T1000 (cell line): Measurements from ENCODE around the gene KLHL33.

ENCODE experiments used
- DNase-seq: peaks from one replicate; lab custom pipeline; 2025; ENCODE audit warnings: mixed read lengths; lab: John Stamatoyannopoulos, UW

The KLHL33 gene, protein sequence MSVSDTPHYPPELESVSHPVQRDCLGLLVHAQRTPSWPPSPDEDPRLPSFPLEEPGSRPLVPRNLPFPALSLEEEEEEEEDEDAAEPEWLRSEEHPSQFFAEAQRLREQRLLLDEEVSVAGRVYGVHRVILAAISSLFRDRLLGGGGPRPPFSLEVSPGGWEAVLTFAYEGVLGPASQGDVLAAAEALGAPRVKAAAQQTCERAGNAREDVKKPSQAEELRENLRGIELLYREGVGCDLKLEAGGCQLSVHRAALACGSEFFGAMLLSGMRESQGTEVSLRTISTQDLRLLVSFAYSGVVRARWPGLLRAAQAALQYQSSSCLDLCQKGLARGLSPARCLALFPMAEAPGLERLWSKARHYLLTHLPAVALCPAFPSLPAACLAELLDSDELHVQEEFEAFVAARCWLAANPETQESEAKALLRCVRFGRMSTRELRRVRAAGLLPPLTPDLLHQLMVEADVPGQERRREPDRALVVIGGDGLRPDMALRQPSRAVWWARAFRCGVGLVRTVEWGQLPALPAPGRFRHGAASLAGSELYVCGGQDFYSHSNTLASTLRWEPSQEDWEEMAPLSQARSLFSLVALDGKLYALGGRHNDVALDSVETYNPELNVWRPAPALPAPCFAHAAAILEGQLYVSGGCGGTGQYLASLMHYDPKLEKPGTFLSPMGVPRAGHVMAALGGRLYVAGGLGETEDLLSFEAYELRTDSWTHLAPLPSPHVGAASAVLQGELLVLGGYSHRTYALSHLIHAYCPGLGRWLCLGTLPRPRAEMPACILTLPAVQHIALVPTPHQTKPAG

DNA sequence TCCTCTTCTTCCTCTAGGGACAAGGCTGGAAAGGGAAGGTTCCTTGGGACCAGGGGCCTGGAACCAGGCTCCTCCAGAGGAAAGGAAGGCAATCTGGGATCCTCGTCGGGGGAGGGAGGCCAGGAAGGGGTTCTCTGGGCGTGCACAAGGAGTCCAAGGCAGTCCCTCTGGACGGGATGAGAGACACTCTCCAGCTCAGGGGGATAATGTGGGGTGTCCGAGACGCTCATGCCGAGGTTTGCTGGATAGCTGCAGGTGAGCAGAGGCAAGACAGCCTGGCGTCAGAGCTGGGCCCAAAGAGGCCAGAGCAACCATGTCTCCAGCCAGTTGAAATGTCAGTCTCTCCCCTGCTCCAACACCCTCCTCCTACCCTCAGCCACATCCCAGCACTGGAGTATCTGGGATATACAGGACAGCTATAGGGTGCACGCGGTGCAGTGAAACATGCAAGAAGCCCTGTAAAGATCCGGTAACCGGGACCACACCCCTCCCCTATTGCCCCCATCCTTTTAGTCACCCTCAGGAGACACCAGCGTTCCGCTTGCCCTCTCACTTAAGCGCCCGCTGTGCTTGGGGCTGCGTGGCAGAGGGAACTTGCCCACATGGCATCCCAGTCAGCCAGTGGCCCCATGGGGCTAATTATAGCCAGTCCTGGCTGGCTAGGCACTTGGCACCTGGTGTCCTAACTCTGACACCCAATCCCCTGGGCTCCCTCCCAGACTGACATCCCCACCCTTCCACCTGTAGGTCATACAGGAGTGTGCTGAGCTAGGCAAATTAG is at the start of gene KLHL33:
TSS of gene KLHL33 (minus strand) at position 585 of the 781 bp plus-strand sequence. CDS start at position 230, 355 bp downstream.
- no peak for DNase-seq

DNA sequence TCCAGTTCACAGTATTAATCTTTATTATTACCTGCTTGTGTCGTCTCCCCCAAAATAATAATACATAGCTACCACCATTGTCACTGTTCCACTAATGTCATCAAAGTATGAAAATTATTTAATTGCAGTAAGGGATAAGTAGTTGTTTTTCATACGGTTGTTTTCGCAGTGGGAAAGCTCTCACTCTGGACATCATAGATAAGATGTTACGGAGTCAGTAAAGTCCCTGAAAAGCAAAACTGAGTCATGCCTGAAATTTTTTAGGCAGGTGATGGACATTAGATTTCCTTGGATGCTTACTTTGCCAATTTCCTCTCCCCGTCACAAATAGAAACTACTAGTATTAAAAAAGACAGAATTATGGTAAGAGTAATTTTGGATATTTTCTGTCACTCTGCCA is 46.4 kb upstream of the KLHL33 start:
- DNase-seq = no peak

DNA sequence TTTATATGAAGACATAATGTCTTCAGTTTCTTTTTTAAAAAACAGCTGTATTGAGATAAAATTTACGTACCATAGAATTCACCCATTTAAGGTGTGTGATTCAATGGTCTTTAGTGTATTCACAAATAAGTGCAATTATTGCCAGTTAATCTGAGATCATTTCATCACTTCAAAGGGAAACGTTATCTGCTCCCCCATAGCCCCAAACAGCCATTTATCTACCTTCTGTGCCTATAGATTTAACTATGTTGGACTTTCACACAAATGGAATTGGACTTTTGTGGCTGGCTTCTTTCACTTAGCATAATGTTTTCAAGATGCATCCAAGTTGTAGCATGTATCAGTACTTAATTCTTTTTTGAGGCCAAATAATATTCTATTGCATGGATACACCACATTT is 42.9 kb upstream of the KLHL33 start:
- DNase-seq = no peak

DNA sequence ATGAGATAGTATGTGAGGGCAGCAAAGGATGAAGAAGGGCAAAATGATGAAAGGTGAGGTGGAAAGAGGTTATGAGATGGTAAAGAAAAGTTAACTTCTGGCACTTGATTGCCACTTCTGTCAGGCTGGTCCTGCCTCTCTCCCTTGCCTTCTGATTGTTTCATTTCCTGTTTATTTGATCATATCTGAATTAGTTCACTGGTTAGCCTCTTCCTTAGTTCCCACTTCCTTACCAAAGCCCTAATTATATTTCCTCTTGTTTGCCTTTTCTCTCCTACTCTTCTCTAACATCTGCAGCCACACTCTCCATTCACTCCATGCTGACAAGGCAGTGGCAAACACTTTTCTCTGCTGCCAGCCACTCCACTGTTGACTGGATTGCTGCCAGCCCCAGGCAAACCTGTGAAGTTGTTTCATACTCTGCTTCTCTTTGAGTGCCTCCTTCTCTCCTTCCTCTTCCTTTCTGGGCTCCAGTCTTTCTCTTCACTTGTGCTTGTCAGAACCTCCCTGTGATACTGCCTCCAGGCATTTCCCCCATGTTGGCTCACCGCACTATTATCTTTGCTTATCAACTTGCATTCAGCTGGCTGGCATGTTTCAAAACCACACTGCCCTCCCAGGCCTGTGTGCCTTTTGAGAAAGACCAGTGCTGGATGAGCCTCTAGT is 41.4 kb upstream of the KLHL33 start:
- DNase-seq = peak; percentile 47

DNA sequence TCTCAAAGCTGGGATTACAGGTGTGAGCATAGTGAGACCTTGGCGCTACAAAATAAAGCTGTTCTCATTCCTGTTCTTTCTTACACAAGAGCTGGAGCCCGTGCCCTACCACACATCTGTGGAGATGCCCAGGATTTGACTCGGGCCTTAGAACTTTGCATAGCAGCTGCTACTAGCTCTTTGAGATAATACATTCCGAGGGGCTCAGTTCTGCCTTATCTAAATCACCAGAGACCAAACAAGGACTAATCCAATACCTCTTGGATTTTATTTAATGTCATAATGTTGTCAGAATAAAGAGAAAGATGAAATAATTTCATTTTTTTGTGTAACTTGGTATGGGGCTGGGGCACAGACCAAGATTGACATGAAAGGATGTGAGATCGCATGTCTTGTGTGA is 40.8 kb upstream of the KLHL33 start:
- no peak for DNase-seq

DNA sequence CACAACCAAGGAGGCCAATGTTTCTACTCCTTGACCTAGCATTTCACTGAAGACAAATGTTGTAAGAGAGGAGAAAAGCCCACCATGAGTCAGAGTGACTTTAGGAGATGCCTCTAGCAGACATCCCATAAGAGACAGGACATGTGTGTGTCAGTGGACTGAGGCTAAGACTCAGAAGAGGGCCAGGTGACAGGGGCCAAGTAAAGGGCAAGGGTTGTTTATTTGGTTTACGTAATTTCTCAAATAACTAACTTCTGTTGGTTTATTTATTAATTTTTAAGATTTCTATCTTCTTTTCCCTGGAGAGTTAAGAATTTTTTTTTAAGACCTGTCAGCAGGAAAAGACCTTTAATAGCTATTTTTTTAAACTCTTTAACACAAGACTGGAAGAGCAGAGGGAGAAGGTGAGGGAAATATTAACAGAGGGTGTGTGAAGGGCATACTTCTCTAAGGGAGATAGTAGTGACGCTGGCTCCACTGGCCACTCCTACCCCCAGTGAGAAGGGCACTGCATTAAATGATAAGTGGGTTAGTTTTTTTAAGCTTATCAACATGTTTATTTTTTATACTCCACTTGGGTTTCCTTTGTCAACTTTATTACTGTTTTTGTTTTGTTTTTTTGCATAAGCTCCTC is 36.7 kb upstream of the KLHL33 start:
- no peak for DNase-seq

DNA sequence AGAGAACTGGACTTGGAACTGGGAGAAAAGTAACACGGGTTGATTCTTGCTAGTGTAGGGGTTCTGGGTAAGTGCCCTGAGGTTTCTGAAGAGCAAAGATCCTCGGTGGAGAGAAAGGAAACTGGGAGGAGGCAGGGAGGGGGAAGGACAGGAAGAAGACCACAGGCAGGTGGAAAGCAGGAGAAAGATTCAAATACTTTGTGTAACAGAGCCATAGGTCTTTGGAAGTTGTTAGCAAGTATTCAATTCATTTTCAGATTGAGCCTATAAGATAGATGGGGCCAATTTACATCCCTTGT is 34.6 kb upstream of the KLHL33 start:
- no peak for DNase-seq

DNA sequence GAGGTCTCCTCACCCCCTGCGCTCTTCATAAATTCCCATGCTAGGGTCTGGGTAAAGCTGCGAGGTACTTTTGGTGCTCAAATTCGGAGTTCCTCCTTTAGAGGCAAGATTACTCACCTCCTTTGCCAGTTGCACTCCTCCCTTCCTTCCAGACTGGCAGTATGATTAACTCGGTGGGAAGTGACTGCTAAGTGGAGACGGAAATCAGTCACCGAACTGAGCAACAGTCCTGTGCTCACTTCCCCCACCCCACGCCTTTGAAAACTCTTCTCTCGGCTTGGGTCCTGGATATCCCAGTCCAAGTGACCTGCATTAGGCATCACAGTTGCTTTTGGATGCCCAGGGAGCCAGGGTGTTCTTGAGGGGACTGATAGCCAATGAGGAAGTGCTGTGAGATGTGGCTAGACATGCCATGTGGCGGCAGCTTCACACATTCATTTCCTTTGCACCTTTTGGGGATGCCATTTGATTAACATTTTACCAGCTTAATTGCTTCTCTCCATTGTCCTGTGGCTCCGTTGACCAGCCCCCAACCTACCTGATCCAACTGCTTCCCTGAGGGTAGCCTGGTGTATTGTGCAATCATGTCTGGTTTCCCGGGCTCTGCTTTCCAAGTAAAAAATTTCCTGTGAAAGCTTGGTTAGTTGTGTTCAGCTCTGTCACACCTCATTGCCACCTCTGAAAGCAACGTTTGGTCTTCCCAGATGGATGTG is 34.1 kb upstream of the KLHL33 start:
- no peak for DNase-seq

DNA sequence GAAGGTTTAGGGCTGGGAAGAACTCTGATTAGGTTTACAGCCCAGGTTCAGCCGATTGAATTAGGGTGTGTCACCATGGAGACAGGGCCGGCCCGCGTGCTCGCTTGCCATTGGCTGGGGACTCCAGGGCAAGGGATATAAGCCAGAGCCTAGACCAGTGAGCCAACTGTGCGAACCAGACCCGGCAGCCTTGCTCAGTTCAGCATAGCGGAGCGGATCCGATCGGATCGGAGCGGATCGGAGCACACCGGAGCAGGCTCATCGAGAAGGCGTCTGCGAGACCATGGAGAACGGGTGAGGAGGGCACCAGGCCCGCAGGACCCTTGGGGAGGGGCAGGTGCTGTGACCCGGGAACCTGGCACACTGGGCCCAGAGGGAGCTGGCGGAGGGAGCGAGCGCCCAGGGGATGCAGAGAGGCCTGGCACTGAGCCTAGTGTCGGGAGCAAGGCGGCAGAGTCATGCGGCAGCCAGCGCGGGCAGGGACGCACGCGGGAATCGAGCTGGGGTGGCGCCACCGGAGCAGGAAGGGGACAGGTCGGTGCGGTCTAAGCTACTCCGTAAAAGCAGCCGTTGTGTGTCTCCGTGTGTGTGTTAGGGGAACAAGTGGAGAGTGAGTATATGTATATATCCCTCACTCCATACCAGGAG is 33.4 kb upstream of the KLHL33 start, which contains the start of gene PNP:
TSS of gene PNP (plus strand) at position 165 of the 648 bp plus-strand sequence. CDS start at position 284, 119 bp downstream.
- peak; percentile 83 for DNase-seq

DNA sequence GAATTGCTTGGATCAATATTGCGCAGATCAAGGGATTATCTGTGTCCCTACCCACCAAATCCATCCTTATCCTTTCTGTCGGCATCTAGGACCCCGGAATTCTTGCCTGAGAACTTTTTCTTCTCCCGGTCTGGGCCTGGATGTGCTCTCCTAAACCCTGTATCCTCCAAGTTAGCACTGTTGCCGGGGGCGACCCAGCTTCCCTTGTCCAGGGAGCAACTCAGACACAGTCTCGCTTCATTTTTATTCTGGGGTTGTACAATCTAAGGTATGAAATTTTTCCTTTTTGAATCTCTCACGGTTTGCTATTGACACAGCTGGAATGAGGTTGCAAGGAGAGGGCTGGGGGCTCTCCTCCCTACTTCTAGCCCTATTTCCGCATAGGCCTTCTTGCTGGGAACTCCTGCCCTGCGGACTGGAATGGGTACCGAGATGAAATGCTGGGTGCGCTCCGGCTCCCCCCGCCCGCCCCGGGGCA is 32.8 kb upstream of the KLHL33 start:
- no peak for DNase-seq

DNA sequence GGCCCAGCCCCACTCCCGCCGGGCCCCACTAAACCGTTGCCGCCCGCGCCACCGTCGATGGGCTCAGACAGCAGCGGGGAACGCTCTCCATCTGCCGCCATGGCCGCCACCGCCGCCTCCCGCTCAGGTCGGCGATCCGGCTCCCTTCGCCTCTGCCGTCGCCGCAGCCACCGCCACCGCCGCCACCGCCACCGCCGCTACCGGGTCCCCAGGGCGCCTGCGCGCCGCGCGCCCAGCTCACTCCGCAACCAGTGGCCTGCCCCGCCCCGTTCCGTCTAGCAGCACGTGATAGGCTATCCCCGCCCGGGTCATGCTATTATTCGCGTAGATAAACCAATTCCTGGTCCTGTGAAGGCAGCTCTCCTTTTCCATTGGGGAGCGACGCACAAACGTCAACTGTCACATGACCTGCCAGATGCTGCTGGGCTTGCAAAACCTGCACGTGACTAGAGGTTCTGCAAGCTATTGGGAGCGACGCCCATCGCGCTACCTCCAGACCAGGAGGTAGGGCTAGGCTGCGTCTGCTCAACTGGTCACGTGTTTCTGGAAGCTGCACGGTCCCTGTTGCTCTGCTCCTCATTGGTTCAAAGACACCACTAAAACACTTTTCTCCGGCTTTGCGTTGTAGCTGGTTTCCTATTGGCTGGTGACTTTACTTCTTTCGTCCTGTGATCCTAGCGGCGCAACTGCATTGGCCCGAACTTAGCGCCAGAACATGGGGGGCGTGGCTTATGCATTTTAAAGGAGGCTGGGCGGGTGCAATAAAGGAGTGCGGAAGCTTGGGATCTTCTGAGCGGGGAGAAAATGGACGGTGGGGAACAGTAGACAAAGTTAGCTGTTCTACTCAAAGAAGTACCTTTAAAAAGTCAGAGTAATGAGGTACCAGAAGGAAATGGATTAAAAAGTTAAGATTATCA is 25.5 kb upstream of the KLHL33 start, which contains the start of gene PIP4P1:
TSS of gene PIP4P1 (minus strand) at position 210 of the 917 bp plus-strand sequence. CDS start at position 101, 109 bp downstream.
- DNase-seq = peak; percentile 98

DNA sequence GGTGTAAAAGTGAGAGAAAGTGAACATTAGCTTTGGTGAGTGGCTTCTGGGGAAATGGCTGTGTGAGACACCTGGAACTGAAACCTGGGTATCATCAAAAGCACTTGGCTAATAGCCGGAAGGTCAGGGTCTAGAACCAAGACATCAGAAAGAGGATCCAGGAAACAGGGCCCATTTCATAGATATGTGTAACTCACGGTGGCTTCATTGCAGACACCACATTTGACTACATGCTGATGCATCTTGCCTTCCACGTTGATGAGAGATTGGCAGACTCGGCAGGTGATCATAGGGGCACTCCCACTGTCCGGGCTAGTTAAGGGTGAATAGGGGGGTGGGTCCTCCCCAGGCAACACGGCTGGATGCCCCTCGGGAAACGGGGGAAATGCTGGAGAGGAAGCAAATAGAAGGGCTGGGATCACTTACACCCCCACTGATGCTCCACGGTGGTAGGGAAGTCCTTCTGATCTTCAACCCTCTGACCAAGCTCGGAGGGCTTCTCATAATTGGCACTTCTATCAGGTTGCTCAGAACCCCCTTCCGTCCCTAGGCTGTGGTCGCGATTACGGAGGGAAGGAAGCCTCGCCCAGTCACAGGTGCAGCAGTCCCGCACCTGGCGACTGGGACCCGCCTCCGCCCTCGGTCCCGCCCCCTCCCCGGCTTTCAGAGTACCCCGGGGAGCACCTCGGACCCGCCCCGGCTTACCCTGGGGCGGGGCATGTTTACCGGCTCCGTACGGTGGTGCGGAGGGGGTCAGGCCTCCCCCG is 24.7 kb upstream of the KLHL33 start:
- DNase-seq = no peak

DNA sequence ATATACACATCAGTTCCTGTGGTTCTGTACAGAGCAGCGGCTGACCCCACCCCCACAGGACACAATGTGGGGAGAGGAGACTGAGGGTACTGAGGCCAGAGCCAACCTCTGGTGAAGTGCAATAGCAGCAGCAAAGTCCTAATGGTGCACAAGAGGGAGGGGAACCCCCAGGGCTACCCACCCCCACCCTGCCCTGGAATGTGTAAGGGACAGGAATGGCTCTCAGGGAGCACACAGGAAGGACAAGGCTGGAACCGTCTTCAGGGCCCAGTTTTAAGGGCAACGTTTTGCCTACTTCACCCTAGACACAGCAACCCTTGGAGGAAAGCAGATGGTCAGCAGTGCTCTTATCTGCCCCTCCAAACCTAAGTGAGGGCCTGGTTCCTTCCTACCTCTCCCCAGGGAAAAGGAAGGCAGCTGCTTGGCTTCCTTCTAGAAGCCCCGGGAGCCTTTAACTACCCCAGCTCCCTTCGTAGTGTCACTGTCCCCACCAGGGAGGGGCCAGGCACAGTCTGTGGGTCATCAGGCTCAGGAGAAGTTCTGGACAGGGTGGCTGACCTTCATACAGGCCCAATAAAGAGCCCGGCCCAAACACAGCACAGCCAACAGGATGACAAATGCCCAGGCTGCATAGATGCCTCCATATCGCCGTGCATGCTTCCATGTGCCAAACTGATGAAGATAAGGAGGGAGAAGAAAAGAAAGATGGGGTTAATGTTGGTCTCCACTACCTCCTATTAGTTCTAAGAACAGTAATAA is 22.2 kb upstream of the KLHL33 start:
- no peak for DNase-seq

DNA sequence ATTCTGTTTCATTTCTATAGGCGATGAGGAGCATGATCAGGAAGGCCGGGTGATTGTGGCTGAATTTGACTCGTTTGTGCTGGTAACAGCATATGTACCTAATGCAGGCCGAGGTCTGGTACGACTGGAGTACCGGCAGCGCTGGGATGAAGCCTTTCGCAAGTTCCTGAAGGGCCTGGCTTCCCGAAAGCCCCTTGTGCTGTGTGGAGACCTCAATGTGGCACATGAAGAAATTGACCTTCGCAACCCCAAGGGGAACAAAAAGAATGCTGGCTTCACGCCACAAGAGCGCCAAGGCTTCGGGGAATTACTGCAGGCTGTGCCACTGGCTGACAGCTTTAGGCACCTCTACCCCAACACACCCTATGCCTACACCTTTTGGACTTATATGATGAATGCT is 21.0 kb upstream of the KLHL33 start:
- no peak for DNase-seq

DNA sequence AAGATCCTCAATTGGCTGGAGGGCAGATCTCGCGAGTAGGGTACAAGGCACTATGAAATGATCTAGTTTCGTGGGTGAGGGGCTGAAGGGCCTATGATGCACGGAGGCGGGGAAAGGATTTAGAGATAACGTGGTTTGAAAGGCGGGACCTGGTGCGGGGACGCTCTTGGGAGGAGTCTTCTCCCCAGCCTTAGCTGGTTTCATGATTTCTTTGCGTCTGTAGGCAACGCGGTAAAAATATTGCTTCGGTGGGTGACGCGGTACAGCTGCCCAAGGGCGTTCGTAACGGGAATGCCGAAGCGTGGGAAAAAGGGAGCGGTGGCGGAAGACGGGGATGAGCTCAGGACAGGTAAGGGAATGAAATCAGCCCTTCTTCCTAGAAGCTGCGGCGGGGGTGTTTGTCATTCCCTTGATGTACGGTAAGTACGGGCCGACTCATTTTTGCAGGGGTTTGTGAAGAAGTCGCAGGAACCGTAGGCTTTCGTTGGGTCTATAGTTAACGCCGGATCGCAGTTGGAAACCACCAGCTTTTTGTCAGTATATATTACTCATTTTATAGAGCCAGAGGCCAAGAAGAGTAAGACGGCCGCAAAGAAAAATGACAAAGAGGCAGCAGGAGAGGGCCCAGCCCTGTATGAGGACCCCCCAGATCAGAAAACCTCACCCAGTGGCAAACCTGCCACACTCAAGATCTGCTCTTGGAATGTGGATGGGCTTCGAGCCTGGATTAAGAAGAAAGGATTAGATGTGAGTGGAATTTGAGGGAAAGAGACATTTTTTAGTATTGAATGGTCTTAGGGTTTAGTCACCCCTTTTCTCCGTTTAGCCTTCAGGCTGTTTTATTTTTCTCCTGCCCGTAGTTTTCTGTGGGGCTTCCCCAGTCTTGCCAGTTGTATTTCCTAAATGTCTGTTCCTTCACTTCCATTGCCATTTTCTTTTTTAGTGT is 19.7 kb upstream of the KLHL33 start:
- no peak for DNase-seq
